ENCODE data around the gene ANKHD1. TPM values are rescaled to one million over a fixed set of nuclear protein-coding genes. Genes with fewer than 3 reads are reported as not detected.

Gene ANKHD1
- total and polyA plus RNA-seq, 12 donors, result 58.2 to 141 (median 99.2) TPM

GRCh38 chr5:140513124-140513523, 111.5 kb downstream of the ANKHD1 start:
- intact Hi-C loops (cut with DNase I), result no loop called here
- 91 to 100% (median 97%) methylated on average over 2 of the region's 2 CpGs for WGBS, 4 donors
- Histone ChIP-seq H3K27ac (no peak overlapping the region), H3K36me3 (replicated peaks in 1 of 2) (peaks cover 0 to 66% of the 10 kb centered on the region in 2 donors), H3K9me3 (replicated peaks in 1 of 3) (no peaks in the 10 kb centered on the region), H3K27me3 (no peaks in the 10 kb centered on the region), H3K4me1 (replicated peaks in 1 of 2) (no peaks in the 10 kb centered on the region), H3K4me3 (no peak overlapping the region)
- TF ChIP-seq CTCF (IDR thresholded peaks at IDR 0.05), result no peak
- no peak for TF ChIP-seq POLR2A (IDR thresholded peaks at IDR 0.05)
- no peak for DNase-seq

- no peak overlapping the region for H3K27ac ChIP-seq
- 79 to 90% (median 89%) methylated on average over 2 of the region's 2 CpGs for WGBS, 4 donors
- intact Hi-C loops (cut with DNase I), result no loop called here
- TF ChIP-seq POLR2A (IDR thresholded peaks at IDR 0.05) (no peak), CTCF (IDR thresholded peaks at IDR 0.05) (no peak)
- H3K36me3 ChIP-seq (replicated peaks in 1 of 2), result peaks cover 0 to 50% of the 10 kb centered on the region in 2 donors
- H3K4me1 ChIP-seq (replicated peaks in 1 of 2), result no peaks in the 10 kb centered on the region
- H3K27me3 ChIP-seq, result no peaks in the 10 kb centered on the region
- H3K9me3 ChIP-seq (replicated peaks in 1 of 3), result no peaks in the 10 kb centered on the region
- no peak for DNase-seq
- no peak overlapping the region for H3K4me3 ChIP-seq
Measured at GRCh38 chr5:140524003-140524402, 122.4 kb downstream of the ANKHD1 start.

GRCh38 chr5:140540227-140540626, 138.6 kb downstream of the ANKHD1 start:
- Histone ChIP-seq H3K36me3 (replicated peaks in 1 of 2) (peaks cover 0 to 91% of the 10 kb centered on the region in 2 donors), H3K27ac (no peak overlapping the region), H3K4me3 (no peak overlapping the region), H3K27me3 (no peaks in the 10 kb centered on the region), H3K9me3 (replicated peaks in 1 of 3) (no peaks in the 10 kb centered on the region), H3K4me1 (replicated peaks in 1 of 2) (no peaks in the 10 kb centered on the region)
- intact Hi-C loops (cut with DNase I), result loop anchor here in 1 of 2 donors (10.0 kb wide), 1 partner anchor 155 kb away; the partner anchor contains the start of genes HARS1 and HARS2
- no peak for DNase-seq
- 96 to 100% (median 99%) methylated on average over 1 of the region's 1 CpG for WGBS, 4 donors
- no peak for TF ChIP-seq CTCF (IDR thresholded peaks at IDR 0.05)
- no peak for TF ChIP-seq POLR2A (IDR thresholded peaks at IDR 0.05)

GRCh38 chr5:140542972-140543371, 141.3 kb downstream of the ANKHD1 start:
- Histone ChIP-seq H3K27me3 (no peaks in the 10 kb centered on the region), H3K27ac (no peak overlapping the region), H3K4me1 (replicated peaks in 1 of 2) (peaks cover 12 to 18% of the 10 kb centered on the region in 2 donors), H3K36me3 (replicated peaks in 1 of 2) (peaks cover 0 to 71% of the 10 kb centered on the region in 2 donors), H3K4me3 (no peak overlapping the region), H3K9me3 (replicated peaks in 1 of 3) (no peaks in the 10 kb centered on the region)
- WGBS, 4 donors, result 94 to 96% (median 96%) methylated on average over 5 of the region's 5 CpGs
- intact Hi-C loops (cut with DNase I), result loop anchor here in 1 of 2 donors (10.0 kb wide), 1 partner anchor 152 kb away; the partner anchor contains the start of genes HARS1 and HARS2
- DNase-seq, result no peak
- no peak for TF ChIP-seq POLR2A (IDR thresholded peaks at IDR 0.05)
- no peak for TF ChIP-seq CTCF (IDR thresholded peaks at IDR 0.05)
